GM12892 (cell line): Measurements from ENCODE around the gene ATP13A3.

Source experiments
- POLR2A ChIP-seq: IDR thresholded peaks from 2 replicates; pipeline ENCODE4 v1.6.1; 2011; ENCODE audit warnings: low read depth, low read length, control low read depth
- POLR2AphosphoS5 ChIP-seq: IDR thresholded peaks from 2 replicates; pipeline ENCODE4 v1.6.1; 2011; ENCODE audit warnings: low read depth, low read length, control low read depth

DNA sequence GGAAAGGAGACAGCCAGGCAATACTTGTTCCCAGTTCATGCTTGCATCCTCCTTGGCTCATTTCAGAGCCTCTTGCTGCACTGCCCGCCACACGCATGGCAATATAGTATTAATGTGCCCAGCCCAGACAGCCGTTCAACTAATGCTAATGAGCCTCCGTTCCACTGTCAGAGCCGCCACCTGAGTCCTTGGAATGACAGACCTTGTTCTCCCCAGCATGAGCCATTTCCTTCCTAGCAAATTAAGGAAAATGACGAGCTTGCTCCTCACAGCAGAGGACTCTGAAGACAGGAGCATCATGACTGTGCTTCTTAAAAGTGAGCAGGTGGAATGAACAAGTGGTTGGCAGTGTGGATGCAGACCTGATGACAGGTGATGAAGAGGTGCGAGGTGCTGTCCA lies 106.5 kb downstream of the ATP13A3 start:
- TF ChIP-seq POLR2AphosphoS5 (no peak), POLR2A (no peak)
